ENCODE data around the gene APBA3.

Gene APBA3

DNA sequence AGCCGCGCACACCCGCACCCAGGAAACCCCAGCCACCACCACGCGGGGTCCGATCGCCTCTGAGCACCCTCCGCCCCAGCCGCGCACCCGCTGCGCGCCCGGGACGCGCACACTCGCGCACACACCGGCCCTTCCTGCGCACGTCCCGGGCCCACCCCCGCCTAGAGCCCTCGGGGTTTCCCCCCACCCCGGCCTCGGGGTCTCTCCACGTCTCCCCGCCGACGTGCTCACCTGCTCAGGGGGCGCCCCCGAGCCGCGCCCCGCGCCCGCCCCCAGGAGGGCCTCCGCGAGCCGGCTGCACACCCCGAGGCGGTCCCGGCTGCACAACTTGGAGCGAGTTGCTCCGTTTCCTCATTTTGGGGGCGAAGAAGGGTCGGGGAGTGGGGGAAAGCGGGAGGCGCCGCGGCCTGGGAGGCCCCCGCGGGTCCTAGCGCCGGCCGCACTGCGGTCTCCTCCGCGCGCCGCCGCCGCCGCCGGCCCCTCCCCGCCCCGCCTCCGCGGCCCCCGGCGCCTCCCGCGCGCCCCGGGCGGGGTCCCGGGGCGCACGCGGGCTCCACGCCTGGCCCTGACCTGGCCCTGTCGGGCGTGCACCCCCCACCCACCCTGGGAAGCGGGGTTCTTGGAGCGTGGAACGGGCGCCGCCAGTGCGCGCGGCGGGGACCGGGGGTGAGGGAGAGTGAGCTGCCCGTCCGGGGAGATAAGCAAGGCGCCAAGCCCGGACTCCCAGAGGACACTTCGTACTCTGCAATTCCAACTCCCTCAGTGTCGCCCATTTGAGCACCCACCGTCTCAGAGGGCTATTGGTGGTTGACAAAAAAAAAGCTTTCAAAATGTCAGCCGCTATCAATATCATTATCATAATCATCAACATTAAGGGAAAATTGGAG lies 24.7 kb upstream of the APBA3 start, which contains the start of gene MATK:
Gene MATK (minus strand): TSS at position 444 of the 887 bp plus-strand sequence. CDS start 1,246 bp downstream, outside the sequence.
- no peak for DNase-seq (ENCODE audit: low spot score)

DNA sequence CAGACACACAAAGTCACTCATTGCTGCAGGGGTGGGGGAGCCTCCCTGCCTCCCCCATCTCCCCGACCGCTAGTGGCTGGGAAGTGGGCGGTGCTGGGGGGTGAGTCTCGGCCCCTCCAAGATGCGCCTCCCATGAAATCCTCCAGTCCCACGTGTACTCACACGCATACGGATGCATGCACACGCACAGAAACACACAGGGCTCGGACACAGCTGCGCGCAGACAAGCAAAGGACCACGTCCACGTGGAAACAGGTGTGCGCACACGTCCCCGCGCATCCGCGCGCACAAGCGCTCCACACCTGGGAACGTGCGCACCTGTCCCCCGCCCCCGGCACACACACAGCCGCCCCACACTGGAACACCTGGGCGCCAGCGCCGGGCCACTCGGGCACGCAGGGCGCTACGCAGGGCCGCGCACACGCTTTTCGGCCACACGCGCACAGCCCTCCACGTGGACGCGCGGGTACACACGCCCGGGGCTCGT lies 24.0 kb upstream of the APBA3 start:
- DNase-seq (ENCODE audit: low spot score): no peak

DNA sequence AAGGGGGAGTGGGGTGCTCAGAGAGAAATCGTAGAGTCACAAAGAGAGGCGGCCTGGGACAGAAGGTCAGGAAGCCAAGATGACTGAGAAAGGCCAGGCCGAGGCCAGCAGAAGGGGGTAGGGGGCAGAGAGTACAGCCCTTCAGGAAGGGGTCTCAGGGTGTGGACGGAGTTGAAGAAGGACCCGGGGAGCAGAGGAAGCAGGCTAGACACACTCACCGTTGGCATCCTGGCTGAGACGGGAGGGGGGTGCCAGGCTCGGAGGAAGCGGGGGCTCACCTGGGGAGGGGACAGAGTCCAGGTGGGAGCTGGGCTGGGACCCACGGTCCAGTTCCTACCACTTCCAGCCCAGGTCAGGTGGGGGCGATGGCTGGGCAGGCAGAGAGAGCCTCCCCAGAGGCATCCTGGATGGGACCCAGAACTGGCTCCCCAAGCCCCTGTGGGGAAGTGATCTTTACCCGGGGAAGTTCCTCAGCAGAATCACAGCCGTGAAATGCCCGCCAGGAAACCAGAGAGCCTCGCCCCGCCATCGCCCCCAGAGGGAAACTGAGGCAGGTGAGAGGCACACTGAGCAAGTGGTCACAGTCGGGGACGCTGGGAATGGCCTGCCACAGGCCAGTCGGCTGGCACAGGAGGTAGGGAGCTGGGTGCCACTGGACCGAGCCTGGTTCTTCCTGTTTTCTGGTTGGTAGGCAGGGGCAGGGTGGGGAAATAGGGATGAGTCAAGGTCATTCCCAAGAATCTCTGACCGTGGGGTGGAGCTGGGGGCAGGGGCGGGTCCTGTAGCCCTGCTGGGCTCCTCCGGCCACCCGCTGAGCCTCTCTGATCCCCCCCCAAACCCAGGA lies 23.3 kb upstream of the APBA3 start:
- no peak for DNase-seq (ENCODE audit: low spot score)

DNA sequence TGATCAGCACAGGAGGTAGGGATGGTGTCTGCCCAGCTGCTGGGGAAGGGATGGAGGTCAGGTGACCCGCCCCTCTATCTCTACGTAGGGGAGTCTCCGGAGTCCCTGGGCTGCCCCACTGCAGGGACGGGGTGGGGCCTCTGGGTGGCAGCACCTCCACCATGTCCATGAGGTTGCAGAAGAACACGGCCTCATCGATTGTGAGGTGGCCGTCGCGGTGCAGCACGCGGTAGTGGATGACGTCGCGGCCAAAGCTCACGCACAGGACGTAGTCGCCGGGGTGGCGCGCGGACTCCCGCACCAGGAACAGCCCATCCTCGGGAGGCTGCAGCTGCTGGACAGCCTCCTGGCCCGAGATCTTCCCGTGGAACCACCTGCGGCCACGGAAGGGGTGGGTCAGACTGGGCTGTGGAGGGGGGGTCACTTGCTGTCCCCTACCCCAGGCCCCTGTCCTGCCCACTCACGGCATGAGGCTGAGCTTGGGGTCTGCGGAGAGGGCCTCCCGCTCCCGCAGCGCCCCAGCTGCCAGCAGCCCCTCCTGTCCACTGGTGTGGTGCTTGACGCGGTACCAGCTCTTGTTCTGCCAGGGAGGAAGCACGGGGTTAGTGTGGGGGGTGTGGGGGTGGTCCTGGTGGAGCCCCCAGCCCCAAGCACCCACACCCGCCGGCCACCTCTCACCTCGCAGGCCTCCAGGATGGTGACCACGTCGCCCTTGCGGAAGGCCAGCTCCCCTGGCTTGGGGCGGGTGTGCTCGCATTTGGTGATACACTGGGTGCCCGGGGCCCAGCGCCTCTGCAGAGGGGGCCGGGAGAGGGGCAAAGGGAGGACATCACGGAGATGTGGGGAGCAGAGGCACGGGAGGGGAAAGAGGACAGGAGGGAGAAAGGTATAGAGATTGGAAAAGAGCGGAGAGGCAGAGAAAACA lies 22.4 kb upstream of the APBA3 start:
- peak; percentile 43 for DNase-seq (ENCODE audit: low spot score)

DNA sequence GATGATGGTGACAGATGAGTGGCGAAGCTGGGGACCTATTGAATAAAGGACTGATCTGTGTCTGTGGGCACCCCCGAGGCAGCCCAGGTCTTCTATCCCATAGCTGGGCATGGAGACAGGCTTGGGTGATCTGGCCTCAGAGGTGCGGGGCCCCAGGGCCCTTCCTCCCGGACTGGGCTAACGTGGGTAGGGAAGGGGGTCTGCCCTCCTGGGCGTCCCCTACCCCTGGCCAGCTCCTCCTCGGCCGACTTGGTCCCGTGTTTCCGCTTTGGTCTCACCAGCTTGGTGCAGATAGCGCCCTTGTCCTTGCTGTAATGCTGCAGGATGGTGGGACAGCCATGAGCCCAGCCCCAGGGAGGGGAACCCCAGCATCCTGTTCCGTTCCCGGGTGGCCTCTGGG lies 21.4 kb upstream of the APBA3 start:
- DNase-seq (ENCODE audit: low spot score): no peak

DNA sequence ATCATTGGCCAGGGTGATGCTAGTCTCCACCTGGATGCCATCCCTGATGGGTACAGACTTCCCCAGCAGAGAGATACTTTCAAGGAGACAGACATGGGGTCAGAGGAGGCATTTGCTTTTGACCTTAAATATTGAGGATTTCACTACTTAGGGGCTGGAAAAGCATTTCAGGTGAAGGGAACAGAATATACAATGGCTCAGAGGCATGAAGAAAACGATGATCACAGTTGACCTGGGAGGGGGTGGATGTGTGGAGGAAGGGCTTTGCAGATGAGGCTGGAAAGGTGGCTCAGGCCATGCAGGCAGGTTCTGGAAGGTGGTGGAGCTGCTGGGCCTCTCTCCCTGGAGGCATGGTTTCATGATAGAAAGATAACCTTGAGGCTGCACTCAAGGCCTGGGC lies 20.8 kb upstream of the APBA3 start:
- no peak for DNase-seq (ENCODE audit: low spot score)

DNA sequence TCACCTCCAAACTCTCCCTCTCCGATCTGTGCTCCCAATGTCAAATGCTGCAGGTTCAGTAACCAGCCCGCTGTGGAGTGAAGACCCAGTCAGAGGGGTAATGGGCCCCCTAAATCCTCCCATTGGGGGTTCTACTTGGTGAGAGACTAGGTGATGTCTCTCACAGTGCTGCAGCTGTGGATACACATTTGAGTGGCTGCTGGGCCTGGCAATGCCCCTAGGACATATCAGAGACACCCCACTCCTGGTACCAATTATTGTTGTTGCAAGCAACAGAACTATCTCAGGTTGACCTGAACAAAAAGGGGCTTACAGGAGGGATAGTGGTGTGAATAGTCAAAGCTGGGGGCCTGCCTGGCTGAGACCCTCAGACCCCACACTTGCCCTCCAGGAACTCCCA lies 20.1 kb upstream of the APBA3 start:
- no peak for DNase-seq (ENCODE audit: low spot score)

DNA sequence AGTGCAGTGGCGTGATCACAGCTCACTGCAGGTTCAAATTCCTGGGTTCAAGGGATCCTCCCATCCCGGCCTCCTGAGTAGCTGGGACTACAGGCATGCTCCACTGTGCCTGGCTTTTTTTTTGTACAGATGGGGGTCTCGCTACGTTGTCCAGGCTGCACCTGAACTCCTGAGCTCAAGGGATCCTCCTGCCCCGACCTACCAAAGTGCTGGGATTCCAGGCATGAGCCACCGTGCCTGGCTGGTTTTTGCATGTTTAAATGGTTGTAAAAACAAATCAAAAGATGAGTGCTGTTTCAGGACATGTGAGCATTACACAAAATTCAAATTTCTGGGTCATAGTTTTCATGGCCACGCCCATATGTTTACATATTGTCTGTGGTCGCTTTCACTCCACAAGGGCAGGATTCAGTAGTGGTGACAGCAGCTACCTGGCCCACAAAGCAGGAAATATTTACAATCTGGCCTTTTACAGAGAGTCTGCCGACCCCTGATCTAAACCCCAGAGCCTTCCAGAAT lies 19.4 kb upstream of the APBA3 start:
- DNase-seq (ENCODE audit: low spot score): no peak

DNA sequence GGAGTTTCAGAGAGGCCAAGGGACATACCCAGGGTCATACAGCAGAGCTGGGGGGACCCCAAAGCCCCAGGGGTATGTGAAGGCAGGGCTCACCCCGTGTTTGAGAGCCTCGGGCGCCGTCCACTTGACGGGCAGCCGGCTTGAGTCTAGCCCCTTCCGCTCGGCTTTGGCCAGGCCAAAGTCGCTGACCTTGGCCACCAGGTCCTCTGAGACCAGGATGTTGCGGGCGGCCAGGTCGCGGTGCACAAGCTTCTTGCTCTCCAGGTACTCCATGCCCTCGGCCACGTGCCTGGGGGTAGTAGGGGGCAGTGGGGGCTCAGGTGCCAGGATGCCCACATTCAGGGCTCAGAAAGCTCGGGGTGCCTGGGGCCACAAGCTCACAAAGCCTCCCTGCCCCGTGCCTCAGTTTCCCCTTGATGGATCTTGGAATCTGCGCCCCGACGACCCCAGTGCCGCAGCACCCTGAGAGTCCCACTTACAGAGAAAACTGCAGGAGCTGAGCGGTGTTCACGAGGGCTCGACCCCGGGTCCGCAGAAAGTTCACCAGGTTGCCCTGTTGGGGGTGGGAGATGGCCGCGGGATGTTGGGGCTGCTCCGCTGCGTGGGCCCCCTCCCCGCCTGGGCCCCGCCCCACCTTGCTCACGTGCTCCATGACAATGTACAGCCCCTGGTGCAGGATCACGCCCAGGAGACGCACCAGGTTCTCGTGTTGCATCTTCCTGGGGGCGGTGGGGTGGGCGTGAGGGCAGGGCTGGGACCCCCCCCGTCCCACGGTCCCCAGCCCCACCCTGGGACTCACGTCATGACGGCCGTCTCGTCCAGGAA lies 17.6 kb upstream of the APBA3 start:
- no peak for DNase-seq (ENCODE audit: low spot score)

DNA sequence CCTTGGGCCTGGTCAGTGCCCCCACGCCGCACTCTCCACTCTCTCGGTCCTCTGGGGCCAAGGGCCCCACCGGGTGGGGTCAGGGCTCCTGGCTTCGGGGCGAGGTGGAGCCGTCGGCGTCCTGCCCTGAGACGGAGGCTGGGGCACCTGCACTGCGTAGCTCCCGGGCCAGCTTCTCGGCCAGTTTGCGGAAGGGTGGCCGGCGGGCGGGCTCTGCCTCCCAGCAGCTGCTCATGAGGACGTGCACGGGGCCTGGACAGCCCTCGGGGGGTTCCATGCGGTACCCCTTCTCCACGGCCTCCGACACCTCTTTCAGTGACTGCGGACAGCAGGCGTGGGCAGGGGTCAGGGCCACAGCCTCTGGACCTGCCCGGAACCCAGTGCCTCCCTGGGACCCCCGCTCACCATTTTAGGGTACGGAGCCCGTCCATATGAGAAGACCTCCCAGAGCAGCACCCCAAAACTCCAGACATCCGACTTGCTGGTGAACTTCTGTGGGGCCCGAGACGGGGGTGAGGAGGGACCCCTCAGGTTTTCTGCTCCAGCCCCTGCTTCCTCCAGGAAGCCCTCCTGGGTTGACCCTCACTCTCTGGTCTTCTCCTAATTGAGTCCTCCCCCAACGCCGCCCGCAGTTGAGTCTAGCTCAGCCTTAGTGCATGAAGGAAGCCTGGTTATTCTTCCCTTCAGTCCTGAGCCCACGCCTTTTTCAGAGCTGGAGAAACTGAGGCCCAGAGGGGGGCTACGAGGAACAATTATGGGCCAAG lies 16.8 kb upstream of the APBA3 start:
- DNase-seq (ENCODE audit: low spot score): no peak

DNA sequence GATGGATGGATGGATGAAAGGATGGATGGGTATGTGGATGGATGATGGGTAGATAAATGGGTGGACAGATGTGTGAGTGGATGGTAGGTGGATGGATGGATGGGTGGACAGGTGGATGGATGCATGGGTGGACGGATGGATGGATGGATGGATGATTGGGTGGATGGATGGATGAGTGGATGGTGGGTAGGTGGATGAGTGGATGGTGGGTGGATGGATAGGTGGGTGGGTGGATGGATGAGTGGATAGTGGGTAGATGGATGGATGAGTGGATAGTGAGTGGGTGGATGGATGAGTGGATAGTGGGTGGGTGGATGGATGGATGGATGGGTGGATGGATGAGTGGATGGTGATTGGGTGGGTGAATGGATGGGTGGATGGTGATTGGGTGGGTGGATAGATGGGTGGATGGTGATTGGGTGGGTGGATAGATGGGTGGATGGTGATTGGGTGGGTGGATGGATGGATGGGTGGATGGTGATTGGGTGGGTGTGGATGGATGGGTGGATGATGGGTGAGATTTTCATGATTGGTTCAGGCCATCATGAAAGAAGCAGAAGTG lies 15.1 kb upstream of the APBA3 start:
- no peak for DNase-seq (ENCODE audit: low spot score)

DNA sequence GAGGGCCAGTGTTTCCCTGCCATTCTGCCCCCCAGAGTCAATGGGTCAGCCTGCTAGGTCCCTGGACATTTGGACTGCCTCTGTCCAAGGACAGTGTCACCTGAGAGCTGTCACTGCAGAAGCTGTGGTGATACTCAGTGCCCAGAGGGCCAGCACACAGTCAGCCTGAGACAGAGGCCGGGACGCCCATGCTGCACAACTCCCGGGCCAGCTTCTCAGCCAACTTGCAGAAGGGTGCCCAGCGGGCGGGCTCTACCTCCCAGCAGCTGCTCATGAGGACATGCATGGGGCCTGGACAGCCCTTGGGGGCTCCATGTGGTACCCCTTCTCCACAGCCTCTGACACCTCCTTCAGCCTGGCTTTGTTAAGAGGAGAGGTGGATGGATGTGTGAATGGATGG lies 14.3 kb upstream of the APBA3 start:
- DNase-seq (ENCODE audit: low spot score): no peak

DNA sequence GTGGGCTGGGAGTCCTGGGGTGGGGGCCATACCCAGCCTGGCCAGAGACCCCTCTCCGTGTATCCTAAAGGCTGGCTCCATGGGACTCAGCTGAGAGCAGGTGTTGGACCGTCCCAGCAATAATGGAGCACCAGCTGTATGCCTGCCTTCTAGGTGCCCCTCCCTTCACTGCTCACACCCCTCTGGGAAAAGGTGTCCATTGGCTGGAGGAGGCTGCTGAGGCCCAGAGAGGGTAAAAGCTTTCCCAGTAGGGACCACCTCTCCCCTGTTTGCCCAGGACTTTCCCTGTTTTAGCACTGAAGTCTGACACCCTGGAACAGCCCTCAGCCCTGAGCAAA lies 13.9 kb upstream of the APBA3 start:
- no peak for DNase-seq (ENCODE audit: low spot score)

DNA sequence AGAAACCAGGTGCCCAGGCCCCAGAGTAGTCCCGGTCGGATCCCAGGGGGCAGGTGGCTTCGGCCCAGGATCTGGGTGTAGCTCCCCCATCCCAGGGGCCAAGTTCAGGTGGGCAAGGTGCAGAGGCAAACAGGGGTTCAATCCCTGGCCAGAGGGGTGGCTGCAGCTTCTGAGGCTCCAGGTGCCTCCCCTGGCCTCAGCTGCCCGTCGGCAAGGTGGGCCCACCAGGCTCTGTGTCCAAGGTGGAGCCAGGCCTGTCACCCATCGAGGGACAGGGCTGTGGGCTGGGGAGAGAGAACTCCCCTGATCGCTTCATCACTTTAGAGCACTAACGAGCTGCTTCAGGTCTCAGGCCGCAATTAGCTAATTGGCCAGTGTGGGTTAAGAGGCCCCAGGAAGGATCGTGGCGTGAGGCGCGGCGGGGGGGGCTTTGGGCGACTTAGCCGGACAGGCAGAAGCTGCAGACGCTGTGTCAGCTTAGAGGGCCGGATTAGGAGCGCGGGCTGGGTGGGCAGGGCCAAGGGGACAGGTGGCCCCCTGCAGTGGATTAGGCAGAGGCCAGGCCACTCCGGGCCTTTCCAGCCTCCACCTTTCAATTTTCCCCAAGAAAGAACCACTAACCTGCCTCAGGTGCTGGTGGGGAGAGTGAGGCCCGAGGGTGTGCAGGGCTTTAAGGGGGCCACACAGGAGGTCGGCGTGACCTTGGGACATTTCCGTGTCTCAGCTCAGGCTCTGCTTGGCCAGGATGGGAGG lies 13.3 kb upstream of the APBA3 start:
- no peak for DNase-seq (ENCODE audit: low spot score)

DNA sequence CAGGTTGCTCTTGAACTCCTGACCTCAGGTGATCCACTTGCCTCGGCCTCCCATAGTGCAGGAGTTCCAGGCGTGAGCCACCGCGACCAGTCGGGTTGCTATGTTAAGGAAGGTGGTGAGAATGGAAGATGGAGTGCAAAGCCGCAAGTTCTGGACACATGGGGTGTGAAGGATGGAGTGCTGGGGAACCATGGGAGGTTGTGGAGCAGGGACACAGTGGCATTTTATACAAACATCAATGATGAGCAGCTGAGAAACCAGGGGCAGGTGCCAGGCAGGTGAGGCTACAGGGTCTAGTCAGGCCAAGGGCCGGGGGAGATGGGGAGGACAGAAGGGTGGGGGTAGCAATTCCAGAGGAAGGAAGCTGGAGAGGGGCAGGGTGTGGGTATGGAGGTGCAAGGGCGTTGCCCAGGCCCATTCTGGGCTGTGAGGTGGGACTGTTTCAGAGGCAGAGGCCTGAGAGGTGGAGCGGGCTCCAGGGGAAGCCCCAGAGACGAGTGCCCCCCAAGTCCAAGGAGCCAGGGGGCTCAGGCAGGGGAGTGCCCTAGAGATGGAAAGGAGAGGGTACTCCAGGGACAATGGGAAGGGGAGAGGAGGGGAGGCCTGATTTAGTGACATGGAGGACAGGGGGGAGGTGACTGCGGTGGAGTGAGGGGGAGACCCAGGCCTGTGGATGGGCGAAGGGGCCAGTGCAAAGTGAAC lies 12.5 kb upstream of the APBA3 start:
- DNase-seq (ENCODE audit: low spot score): no peak

DNA sequence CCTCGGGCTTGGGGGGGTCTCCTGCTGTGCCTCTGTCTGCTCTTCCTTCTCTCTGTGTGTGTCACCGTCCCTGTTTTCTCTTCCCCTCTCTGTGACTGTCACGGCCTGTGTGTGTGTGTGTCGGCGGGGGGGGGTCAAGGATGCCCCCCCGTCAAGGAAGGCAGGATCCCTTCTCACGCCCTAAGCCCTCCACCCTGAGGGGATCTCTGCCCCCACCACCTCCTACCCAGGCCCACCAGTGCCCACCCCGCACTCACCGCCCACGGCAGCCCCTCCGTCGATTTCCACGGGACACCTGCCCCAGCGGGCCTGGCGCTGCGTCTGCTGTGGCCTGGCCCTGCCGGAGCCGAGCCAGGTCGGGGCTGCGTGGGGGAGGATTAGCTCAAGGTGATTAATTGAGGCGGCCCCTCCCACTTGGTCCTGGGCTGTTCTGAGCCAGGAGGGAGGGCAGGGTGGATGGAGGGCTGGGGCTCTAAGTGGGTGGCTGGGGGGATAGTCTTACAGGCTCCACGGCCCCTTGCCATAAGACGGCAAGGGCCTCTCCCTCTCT lies 10.5 kb upstream of the APBA3 start, which contains the start of gene RAX2:
Gene RAX2 (minus strand): TSS at position 323 of the 550 bp plus-strand sequence. CDS start 486 bp downstream, outside the sequence.
- DNase-seq (ENCODE audit: low spot score): no peak

DNA sequence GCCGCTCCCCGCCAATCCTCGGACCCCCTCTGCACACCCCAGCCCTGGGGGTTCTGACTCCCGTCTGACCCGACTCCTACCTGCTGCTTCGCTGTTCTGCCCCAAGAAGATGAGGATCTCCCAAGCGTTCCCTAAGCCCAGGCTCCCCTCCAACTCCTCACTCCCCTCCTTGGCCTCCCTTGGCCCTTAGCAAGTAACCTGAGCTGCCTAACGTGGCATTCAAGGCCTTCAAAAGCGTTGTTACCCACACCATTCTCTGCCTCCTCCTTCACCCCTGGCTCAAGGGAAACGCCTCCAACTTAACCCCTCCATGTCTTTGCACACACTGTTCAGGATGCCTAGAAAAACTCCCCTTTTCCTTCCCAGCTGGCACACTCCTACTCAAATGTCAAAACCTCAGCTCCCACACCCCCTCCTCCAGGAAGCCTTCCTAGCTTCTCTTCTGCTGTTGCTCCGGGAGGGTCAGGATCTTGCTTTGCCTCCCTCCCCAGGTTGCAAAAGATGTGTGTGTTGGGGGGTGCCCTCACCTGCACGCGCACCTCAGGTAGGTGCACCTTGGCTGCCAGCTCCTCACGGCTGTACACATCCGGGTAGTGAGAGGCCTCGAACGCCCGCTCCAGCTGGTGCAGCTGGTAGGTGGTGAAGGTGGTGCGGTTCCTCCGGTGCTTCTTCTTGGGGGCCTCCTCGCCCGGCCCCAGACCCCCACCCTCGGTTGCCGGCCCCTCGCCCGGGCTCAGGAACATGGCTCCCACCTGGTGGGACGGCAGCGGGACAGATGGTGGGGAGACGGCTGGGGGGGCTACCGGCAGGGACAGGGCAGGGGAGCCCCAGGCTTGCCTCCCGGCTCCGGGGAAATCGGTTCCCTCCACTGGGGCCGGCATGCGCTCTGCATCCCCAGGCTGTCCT lies 9.8 kb upstream of the APBA3 start:
- no peak for DNase-seq (ENCODE audit: low spot score)
